ENCODE measurements around the gene SPATA2L. TPM values are rescaled to one million over a fixed set of nuclear protein-coding genes. Genes with fewer than 3 reads are reported as not detected.

SPATA2L gene
- total RNA-seq, 1 donor from 2014 or later: 9.5 TPM

- Mint-ChIP-seq H3K4me1 (ENCODE audit: unreplicated experiment) (peaks cover 9% of the 10 kb centered on the region), H3K27me3 (ENCODE audit: unreplicated experiment) (no peaks in the 10 kb centered on the region), H3K27ac (ENCODE audit: unreplicated experiment) (no peak overlapping the region), H3K4me3 (ENCODE audit: unreplicated experiment) (no peak overlapping the region), H3K9me3 (ENCODE audit: unreplicated experiment) (no peaks in the 10 kb centered on the region), H3K36me3 (ENCODE audit: unreplicated experiment) (peaks cover 10% of the 10 kb centered on the region)
- TF ChIP-seq CTCF (IDR thresholded peaks at IDR 0.05): no peak
- no peak for DNase-seq (ENCODE audit: extremely low spot score, unreplicated experiment)
Measured at GRCh38 chr16:89697616-89698331, 3.7 kb downstream of the SPATA2L start.

- Mint-ChIP-seq H3K27ac (ENCODE audit: unreplicated experiment) (no peak overlapping the region), H3K4me3 (ENCODE audit: unreplicated experiment) (no peak overlapping the region), H3K27me3 (ENCODE audit: unreplicated experiment) (no peaks in the 10 kb centered on the region), H3K4me1 (ENCODE audit: unreplicated experiment) (peaks cover 9% of the 10 kb centered on the region), H3K9me3 (ENCODE audit: unreplicated experiment) (no peaks in the 10 kb centered on the region), H3K36me3 (ENCODE audit: unreplicated experiment) (peaks cover 12% of the 10 kb centered on the region)
- no peak for TF ChIP-seq CTCF (IDR thresholded peaks at IDR 0.05)
- no peak for DNase-seq (ENCODE audit: extremely low spot score, unreplicated experiment)
Measured at GRCh38 chr16:89697161-89697615, 4.3 kb downstream of the SPATA2L start.

DNA sequence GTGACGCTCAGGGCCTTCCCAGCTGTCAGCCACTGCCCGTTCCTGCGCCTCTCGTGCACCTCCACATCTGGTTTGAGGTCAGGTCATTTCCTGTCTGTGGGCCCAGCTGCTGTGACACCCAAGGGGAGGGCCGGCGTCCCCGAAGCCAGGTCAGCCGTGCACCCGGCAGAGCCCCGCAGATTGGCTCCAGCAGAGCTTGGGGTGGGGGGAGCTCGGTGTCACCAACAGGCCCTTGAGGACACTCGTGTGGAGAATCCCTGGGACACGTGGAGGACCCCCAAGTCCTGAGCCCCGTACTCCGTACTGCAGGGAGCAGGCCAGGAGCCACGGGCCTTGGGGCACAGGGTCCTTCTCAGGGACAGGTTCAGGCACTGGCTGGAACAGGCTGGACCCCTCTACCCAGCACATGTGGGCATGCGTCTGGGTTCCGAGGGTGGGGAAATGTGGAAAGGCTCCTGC is 4.8 kb downstream of the SPATA2L start:
- H3K9me3 Mint-ChIP-seq (ENCODE audit: unreplicated experiment): no peaks in the 10 kb centered on the region
- DNase-seq (ENCODE audit: extremely low spot score, unreplicated experiment): no peak
- no peak overlapping the region for H3K4me3 Mint-ChIP-seq (ENCODE audit: unreplicated experiment)
- H3K36me3 Mint-ChIP-seq (ENCODE audit: unreplicated experiment): peaks cover 13% of the 10 kb centered on the region
- H3K27me3 Mint-ChIP-seq (ENCODE audit: unreplicated experiment): no peaks in the 10 kb centered on the region
- no peak for TF ChIP-seq CTCF (IDR thresholded peaks at IDR 0.05)
- H3K4me1 Mint-ChIP-seq (ENCODE audit: unreplicated experiment): peaks cover 9% of the 10 kb centered on the region
- H3K27ac Mint-ChIP-seq (ENCODE audit: unreplicated experiment): no peak overlapping the region

DNA sequence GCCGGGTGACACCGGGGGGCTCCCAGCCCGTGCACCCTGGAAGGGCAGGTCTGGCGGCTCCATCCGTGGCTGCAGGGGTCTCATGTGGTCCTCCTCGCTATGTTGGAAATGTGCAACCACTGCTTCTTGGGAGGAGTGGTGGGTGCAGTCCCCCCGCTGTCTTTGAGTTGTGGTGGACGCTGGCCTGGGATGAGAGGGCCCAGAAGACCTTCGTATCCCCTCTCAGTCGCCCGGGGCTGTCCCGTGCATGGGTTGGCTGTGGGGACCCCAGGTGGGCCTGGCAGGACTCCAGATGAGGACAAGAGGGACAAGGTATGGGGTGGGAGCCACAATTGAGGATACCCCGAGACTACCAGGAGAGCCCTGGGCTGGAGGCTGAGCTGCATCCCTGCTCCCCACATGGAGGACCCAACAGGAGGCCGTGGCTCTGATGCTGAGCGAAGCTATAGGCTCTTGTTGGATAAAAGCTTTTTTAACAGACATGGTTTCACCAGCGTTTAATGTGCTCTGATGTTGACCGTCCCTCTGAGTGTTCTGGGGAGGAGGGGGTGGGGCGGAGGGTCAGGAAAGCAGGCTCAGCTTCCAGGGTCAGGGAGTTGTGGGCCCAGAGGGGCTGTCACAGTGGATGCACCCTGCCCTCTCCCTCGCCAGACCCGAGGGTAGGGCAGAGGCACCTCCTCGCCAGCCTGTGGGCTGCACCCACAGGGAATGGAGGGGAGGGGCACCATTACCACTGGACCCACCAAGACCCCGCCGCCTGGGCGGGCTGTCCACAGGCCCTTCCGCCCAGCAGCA is 5.4 kb downstream of the SPATA2L start:
- peaks cover 9% of the 10 kb centered on the region for H3K4me1 Mint-ChIP-seq (ENCODE audit: unreplicated experiment)
- H3K9me3 Mint-ChIP-seq (ENCODE audit: unreplicated experiment): no peaks in the 10 kb centered on the region
- no peak overlapping the region for H3K27ac Mint-ChIP-seq (ENCODE audit: unreplicated experiment)
- DNase-seq (ENCODE audit: extremely low spot score, unreplicated experiment): no peak
- peaks cover 13% of the 10 kb centered on the region for H3K36me3 Mint-ChIP-seq (ENCODE audit: unreplicated experiment)
- no peak for TF ChIP-seq CTCF (IDR thresholded peaks at IDR 0.05)
- H3K4me3 Mint-ChIP-seq (ENCODE audit: unreplicated experiment): no peak overlapping the region
- H3K27me3 Mint-ChIP-seq (ENCODE audit: unreplicated experiment): no peaks in the 10 kb centered on the region

All from osteocyte (in vitro differentiated cells).